ENCODE data around the gene TMEM59L. TPM values are rescaled to one million over a fixed set of nuclear protein-coding genes. Genes with fewer than 3 reads are reported as not detected.

The TMEM59L gene
- total RNA-seq, 1 donor from 2014 or later, result 1.5 TPM

DNA sequence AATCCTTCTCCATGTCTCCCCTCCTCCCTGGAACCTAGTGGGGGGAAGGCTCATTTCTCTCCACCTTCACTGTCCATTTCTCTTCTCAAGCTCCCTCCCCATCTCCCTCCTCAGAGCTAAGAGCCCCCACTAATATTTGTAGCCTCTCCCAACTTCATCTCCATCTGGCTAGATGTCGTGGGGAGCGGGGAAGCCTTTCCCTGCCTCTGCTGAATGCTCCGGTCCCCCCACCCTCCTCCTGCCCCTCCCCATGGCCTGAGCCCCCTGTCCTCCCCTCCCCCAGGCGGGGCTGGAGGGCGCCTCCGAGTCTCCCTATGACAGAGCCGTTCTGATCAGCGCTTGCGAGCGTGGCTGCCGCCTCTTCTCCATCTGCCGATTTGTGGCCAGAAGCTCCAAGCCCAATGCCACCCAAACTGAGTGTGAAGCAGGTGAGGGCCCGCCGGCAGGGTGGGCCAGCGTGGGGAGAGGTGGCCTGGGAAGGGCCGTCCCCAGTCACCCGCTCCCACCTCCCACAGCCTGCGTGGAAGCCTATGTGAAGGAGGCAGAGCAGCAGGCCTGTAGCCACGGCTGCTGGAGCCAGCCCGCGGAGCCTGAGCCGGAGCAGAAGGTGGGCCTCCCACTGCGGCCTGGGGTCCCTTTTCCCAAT, 1.0 kb downstream of the TMEM59L start:
- H3K9me3 ChIP-seq (replicated peaks), result no peaks in the 10 kb centered on the region
- H3K36me3 ChIP-seq, result no peaks in the 10 kb centered on the region
- no peak for DNase-seq
- TF ChIP-seq, protein P1, sequence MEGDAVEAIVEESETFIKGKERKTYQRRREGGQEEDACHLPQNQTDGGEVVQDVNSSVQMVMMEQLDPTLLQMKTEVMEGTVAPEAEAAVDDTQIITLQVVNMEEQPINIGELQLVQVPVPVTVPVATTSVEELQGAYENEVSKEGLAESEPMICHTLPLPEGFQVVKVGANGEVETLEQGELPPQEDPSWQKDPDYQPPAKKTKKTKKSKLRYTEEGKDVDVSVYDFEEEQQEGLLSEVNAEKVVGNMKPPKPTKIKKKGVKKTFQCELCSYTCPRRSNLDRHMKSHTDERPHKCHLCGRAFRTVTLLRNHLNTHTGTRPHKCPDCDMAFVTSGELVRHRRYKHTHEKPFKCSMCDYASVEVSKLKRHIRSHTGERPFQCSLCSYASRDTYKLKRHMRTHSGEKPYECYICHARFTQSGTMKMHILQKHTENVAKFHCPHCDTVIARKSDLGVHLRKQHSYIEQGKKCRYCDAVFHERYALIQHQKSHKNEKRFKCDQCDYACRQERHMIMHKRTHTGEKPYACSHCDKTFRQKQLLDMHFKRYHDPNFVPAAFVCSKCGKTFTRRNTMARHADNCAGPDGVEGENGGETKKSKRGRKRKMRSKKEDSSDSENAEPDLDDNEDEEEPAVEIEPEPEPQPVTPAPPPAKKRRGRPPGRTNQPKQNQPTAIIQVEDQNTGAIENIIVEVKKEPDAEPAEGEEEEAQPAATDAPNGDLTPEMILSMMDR (IDR thresholded peaks at IDR 0.05; ENCODE audit: borderline replicate concordance), result no peak
- H3K4me1 ChIP-seq, result peaks cover 38% of the 10 kb centered on the region
- no peak overlapping the region for H3K4me3 ChIP-seq
- no peak overlapping the region for H3K27ac ChIP-seq (replicated peaks)
- H3K27me3 ChIP-seq (ENCODE audit: low read depth), result peaks cover 97% of the 10 kb centered on the region
- intact Hi-C loops (cut with micrococcal nuclease), result no loop called here

DNA sequence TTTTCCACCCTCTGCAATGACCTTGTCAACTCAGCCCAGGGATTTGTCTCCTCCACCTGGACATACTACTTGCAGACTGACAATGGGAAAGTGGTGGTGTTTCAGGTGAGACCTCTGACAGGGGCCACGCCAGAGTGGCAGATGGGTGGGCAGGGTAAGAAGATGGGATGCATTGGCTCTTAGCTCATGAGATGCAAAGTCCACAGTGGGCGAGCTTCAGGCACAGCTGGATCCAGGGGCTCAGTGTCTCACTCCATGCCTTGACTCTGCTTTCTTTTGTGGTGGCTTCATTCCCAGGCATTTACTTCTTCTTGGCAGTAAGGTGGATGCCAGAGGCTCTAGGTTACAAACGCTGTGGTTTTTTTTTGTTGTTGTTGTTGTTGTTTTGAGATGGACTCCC, 3.4 kb downstream of the TMEM59L start:
- Histone ChIP-seq H3K27ac (replicated peaks) (no peak overlapping the region), H3K4me1 (peaks cover 27% of the 10 kb centered on the region), H3K4me3 (no peak overlapping the region), H3K9me3 (replicated peaks) (no peaks in the 10 kb centered on the region), H3K27me3 (ENCODE audit: low read depth) (peaks cover 88% of the 10 kb centered on the region), H3K36me3 (no peaks in the 10 kb centered on the region)
- TF ChIP-seq, protein P1 (IDR thresholded peaks at IDR 0.05; ENCODE audit: borderline replicate concordance), result no peak
- intact Hi-C loops (cut with micrococcal nuclease), result no loop called here
- DNase-seq, result no peak

DNA sequence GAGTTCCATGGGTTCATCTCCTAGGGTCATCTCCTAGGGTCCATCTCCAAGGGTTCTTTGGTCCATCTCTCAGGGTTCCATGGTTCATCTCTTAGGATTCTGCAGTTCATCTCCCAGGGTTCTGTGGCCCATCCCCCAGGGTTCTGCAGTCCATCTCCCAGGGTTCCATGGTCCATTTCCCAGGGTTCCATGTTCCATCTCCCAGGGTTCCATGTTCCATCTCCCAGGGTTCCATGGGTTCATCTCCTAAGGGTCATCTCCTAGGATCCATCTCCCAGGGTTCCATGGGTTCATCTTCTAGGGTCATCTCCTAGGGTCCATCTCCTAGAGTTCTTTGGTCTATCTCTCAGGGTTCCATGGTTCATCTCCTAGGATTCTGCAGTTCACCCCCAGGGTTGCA, 4.9 kb downstream of the TMEM59L start:
- no peaks in the 10 kb centered on the region for H3K36me3 ChIP-seq
- H3K27ac ChIP-seq (replicated peaks), result no peak overlapping the region
- TF ChIP-seq, protein P1 (IDR thresholded peaks at IDR 0.05; ENCODE audit: borderline replicate concordance), result no peak
- DNase-seq, result no peak
- peaks cover 73% of the 10 kb centered on the region for H3K27me3 ChIP-seq (ENCODE audit: low read depth)
- H3K4me3 ChIP-seq, result no peak overlapping the region
- H3K9me3 ChIP-seq (replicated peaks), result no peaks in the 10 kb centered on the region
- intact Hi-C loops (cut with micrococcal nuclease), result no loop called here
- H3K4me1 ChIP-seq, result peaks cover 12% of the 10 kb centered on the region

DNA sequence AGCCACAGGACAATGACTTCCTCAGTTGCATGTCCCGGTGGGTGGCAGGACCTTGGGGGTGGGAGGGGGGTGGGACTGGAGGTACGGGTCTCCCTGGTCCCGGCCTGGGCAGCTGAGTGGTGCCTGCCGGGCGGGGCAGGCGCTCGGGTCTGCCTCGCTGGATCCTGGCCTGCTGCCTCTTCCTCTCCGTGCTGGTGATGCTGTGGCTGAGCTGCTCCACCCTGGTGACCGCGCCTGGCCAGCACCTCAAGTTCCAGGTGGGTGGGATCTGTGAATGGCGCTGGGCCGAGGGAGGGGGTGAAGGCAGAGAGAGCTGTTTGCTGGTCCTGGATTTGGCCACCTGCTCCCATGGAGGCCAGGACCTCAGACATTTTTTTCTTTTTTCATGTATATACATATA, 5.6 kb downstream of the TMEM59L start:
- Histone ChIP-seq H3K27me3 (ENCODE audit: low read depth) (peaks cover 66% of the 10 kb centered on the region), H3K9me3 (replicated peaks) (no peaks in the 10 kb centered on the region), H3K27ac (replicated peaks) (no peak overlapping the region), H3K4me3 (no peak overlapping the region), H3K4me1 (peaks cover 5% of the 10 kb centered on the region), H3K36me3 (no peaks in the 10 kb centered on the region)
- no peak for DNase-seq
- intact Hi-C loops (cut with micrococcal nuclease), result no loop called here
- TF ChIP-seq, protein P1 (IDR thresholded peaks at IDR 0.05; ENCODE audit: borderline replicate concordance), result no peak

DNA sequence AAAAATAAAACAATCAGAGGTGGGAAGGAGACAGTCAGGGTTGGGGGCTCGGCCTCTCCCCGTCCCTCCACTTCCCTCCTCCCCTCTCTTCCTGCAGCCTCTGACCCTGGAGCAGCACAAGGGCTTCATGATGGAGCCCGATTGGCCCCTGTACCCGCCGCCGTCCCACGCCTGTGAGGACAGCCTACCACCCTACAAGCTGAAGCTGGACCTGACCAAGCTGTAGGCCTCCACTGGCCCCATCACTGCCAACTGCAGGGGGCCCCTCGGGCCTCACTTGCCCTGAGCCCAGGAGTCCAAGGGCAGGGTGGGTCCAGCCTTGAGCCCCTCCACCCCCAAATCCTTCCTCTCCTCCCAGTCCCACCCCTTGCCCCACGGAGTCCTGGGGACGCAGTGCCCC, 7.6 kb downstream of the TMEM59L start:
- DNase-seq, result no peak
- Histone ChIP-seq H3K4me3 (no peak overlapping the region), H3K36me3 (no peaks in the 10 kb centered on the region), H3K27ac (replicated peaks) (no peak overlapping the region), H3K9me3 (replicated peaks) (no peaks in the 10 kb centered on the region), H3K27me3 (ENCODE audit: low read depth) (peaks cover 45% of the 10 kb centered on the region), H3K4me1 (no peaks in the 10 kb centered on the region)
- intact Hi-C loops (cut with micrococcal nuclease), result no loop called here
- TF ChIP-seq, protein P1 (IDR thresholded peaks at IDR 0.05; ENCODE audit: borderline replicate concordance), result no peak

Data from left ventricle myocardium inferior (tissue), 1 donor.